ENCODE measurements around the gene ACP7. TPM values are rescaled to one million over a fixed set of nuclear protein-coding genes. Genes with fewer than 3 reads are reported as not detected.

The ACP7 gene, protein sequence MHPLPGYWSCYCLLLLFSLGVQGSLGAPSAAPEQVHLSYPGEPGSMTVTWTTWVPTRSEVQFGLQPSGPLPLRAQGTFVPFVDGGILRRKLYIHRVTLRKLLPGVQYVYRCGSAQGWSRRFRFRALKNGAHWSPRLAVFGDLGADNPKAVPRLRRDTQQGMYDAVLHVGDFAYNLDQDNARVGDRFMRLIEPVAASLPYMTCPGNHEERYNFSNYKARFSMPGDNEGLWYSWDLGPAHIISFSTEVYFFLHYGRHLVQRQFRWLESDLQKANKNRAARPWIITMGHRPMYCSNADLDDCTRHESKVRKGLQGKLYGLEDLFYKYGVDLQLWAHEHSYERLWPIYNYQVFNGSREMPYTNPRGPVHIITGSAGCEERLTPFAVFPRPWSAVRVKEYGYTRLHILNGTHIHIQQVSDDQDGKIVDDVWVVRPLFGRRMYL
- not detected for total RNA-seq

GRCh38 chr19:39083983-39084731 lies at the start of gene ACP7:
ACP7 (plus strand) TSS chr19:39084368; CDS start chr19:39085270, 902 bp downstream.
- peaks cover 56% of the 10 kb centered on the region for H3K27me3 Mint-ChIP-seq
- no peak within 1 kb of the TSS for H3K27ac Mint-ChIP-seq
- H3K4me3 Mint-ChIP-seq, result peak within 1 kb of the TSS; percentile 67
- H3K9me3 Mint-ChIP-seq, result no peaks in the 10 kb centered on the region
- H3K36me3 Mint-ChIP-seq, result no peaks in the 10 kb centered on the region
- peak; percentile 28 for DNase-seq
- H3K4me1 Mint-ChIP-seq, result peaks cover 11% of the 10 kb centered on the region

DNA sequence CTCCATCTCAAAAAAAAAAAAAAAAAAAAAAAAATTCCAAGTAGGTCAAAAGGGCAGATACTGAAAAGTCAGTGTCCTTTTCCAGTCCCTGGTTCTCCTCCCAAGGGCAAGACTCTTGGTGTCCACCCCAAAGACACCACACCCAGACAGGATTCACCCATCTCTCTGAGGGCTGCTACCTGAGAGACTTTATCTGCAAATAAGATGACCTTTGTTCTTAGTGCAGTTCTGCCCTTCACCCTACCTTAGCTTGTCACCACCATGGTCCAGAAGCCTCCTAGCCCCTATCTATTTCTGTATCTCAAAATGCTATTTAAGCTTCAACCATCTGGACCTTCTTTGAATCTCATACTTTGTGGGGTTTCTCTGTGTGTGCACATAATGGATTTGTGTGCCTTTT lies 47.6 kb upstream of the ACP7 start:
- H3K36me3 Mint-ChIP-seq, result no peaks in the 10 kb centered on the region
- H3K4me1 Mint-ChIP-seq, result peaks cover 2% of the 10 kb centered on the region
- no peak for DNase-seq
- peaks cover 2% of the 10 kb centered on the region for H3K9me3 Mint-ChIP-seq
- H3K4me3 Mint-ChIP-seq, result no peak overlapping the region
- no peak overlapping the region for H3K27ac Mint-ChIP-seq
- peaks cover 41% of the 10 kb centered on the region for H3K27me3 Mint-ChIP-seq

DNA sequence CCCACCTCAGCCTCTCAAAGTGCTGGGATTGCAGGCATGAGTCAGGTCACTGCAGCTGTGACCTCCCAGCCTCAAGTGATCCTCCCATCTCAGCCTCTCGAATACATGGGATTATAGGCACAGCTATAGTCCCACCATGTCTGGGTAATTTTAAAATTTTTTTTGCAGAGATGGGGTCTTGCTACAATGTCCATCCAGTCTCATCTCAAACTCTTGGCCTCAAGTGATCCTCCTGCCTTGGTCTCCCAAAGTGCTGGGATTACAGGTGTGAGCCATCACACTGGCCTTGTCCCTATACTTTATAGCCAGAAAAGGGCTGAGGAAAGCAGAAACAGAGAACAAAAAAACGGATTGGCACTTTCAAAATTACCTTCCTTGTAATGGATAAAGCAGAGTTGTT lies 47.0 kb upstream of the ACP7 start:
- peaks cover 2% of the 10 kb centered on the region for H3K4me1 Mint-ChIP-seq
- peaks cover 39% of the 10 kb centered on the region for H3K27me3 Mint-ChIP-seq
- no peak for DNase-seq
- H3K36me3 Mint-ChIP-seq, result no peaks in the 10 kb centered on the region
- H3K9me3 Mint-ChIP-seq, result peaks cover 2% of the 10 kb centered on the region
- no peak overlapping the region for H3K27ac Mint-ChIP-seq
- no peak overlapping the region for H3K4me3 Mint-ChIP-seq

GRCh38 chr19:39038098-39038497 lies 46.1 kb upstream of the ACP7 start:
- Mint-ChIP-seq H3K4me1 (no peaks in the 10 kb centered on the region), H3K4me3 (no peak overlapping the region), H3K9me3 (peaks cover 2% of the 10 kb centered on the region), H3K36me3 (no peaks in the 10 kb centered on the region), H3K27ac (no peak overlapping the region), H3K27me3 (peaks cover 30% of the 10 kb centered on the region)
- DNase-seq, result no peak

- Mint-ChIP-seq H3K27me3 (peaks cover 5% of the 10 kb centered on the region), H3K4me3 (no peak overlapping the region), H3K36me3 (no peaks in the 10 kb centered on the region), H3K4me1 (peaks cover 5% of the 10 kb centered on the region), H3K27ac (no peak overlapping the region), H3K9me3 (peaks cover 4% of the 10 kb centered on the region)
- no peak for DNase-seq
These were observed 38.7 kb upstream of the ACP7 start for GRCh38 chr19:39045506-39045905.

- DNase-seq, result no peak
- Mint-ChIP-seq H3K36me3 (no peaks in the 10 kb centered on the region), H3K27me3 (peaks cover 5% of the 10 kb centered on the region), H3K9me3 (peaks cover 3% of the 10 kb centered on the region), H3K4me3 (no peak overlapping the region), H3K27ac (no peak overlapping the region), H3K4me1 (peaks cover 5% of the 10 kb centered on the region)
These were observed 37.9 kb upstream of the ACP7 start for GRCh38 chr19:39046037-39046821.

DNA sequence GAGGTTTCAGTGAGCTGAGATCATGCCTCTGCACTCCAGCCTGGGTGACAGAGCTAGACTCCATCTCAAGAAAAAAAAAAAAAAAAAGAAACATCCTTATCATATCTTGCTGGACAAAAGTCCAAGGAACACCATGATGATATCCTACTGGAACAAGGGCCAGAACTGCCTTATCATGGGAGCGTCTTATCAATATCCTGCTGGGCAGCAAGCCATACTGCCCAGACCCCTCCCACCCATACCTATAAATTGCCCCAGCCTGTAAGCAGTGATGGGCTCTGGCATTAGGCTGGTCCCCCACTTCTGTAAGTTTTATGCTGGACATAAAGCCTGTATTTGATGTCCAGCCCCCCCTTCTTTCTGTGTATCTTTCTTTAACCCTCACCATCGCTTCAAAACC lies 37.1 kb upstream of the ACP7 start:
- H3K4me3 Mint-ChIP-seq, result no peak overlapping the region
- no peaks in the 10 kb centered on the region for H3K36me3 Mint-ChIP-seq
- H3K27me3 Mint-ChIP-seq, result peaks cover 5% of the 10 kb centered on the region
- H3K27ac Mint-ChIP-seq, result no peak overlapping the region
- no peak for DNase-seq
- peaks cover 5% of the 10 kb centered on the region for H3K4me1 Mint-ChIP-seq
- H3K9me3 Mint-ChIP-seq, result peaks cover 3% of the 10 kb centered on the region

DNA sequence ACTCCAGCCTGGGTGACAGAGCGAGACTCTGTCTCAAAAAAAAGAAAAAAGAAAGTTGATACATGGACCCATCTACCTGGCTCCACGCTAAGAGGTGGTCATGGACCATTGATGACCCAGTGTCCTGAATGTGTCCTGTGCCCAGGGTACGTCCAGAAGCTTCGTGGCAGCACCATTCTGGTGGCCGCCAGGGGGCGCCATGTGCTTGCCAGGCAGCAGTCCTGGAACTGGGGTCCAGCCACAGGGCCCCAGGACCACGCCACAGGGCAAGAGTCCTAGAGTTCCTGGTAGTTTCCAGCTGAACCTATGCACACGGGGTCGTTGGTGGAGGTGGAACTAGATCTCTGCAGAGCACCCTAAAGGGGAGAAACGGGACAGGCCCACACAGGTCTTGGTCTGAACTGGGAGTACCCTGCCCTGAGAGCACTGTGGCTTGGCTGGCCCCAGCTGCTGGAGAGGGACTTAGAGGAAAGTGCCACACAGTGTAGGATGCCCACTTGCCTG lies 31.9 kb upstream of the ACP7 start:
- Mint-ChIP-seq H3K36me3 (no peaks in the 10 kb centered on the region), H3K9me3 (no peaks in the 10 kb centered on the region), H3K4me3 (no peak overlapping the region), H3K27ac (no peak overlapping the region), H3K4me1 (peaks cover 2% of the 10 kb centered on the region), H3K27me3 (peaks cover 4% of the 10 kb centered on the region)
- DNase-seq, result peak; percentile 65

DNA sequence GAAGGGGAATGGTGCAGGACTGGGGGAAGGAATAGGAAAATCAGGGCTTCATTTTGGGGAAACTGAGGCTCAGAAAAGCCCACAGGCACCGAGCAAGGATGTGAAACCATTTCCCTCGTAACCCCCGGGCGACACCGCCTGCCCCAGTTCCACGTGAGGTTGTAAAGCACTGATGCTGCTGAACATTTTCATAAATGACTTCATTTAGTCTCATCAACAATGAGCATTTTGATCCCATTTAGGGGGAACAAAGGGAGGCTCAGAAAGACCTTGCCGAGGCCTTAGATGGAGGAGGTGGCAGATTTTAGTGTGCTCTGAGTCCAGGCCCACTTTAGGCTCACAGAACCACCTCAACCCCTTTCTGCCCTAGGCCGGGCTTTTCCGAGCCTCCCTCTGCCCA lies 31.3 kb upstream of the ACP7 start:
- Mint-ChIP-seq H3K27me3 (no peaks in the 10 kb centered on the region), H3K27ac (no peak overlapping the region)

GRCh38 chr19:39053276-39054090 lies 30.7 kb upstream of the ACP7 start:
- H3K36me3 Mint-ChIP-seq, result no peaks in the 10 kb centered on the region
- no peak for DNase-seq
- H3K9me3 Mint-ChIP-seq, result no peaks in the 10 kb centered on the region
- H3K4me3 Mint-ChIP-seq, result no peak overlapping the region
- H3K27ac Mint-ChIP-seq, result no peak overlapping the region
- H3K27me3 Mint-ChIP-seq, result no peaks in the 10 kb centered on the region
- peaks cover 2% of the 10 kb centered on the region for H3K4me1 Mint-ChIP-seq

More for the DNA sequence above, 31.3 kb upstream of the ACP7 start:
- H3K9me3 Mint-ChIP-seq, result no peaks in the 10 kb centered on the region
- no peak overlapping the region for H3K4me3 Mint-ChIP-seq
- DNase-seq, result no peak
- peaks cover 2% of the 10 kb centered on the region for H3K4me1 Mint-ChIP-seq
- no peaks in the 10 kb centered on the region for H3K36me3 Mint-ChIP-seq

GRCh38 chr19:39054091-39054470 lies 30.1 kb upstream of the ACP7 start:
- Mint-ChIP-seq H3K27ac (no peak overlapping the region), H3K4me3 (no peak overlapping the region), H3K27me3 (no peaks in the 10 kb centered on the region)

GRCh38 chr19:39057615-39058014 lies 26.6 kb upstream of the ACP7 start:
- Mint-ChIP-seq H3K27ac (no peak overlapping the region), H3K4me3 (no peak overlapping the region), H3K27me3 (no peaks in the 10 kb centered on the region)

More at GRCh38 chr19:39054091-39054470, 30.1 kb upstream of the ACP7 start:
- Mint-ChIP-seq H3K9me3 (no peaks in the 10 kb centered on the region), H3K36me3 (no peaks in the 10 kb centered on the region), H3K4me1 (peaks cover 2% of the 10 kb centered on the region)
- no peak for DNase-seq

DNA sequence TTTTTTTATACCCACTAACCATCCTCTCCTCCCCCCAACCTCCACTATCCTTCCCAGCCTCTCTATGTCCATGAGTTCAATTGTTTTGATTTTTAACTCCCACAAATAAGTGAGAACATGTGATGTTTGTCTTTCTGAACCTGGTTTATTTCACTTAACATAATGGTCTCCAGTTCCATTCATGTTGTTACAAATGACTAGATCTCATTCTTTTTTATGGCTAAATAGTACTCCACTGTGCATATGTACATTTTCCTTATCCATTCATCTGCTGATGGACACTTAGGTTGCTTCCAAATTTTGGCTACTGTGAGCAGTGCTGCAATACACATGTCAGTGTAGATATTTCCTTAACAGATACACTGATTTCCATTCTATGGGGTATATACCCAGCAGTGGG lies 24.9 kb upstream of the ACP7 start:
- H3K27ac Mint-ChIP-seq, result no peak overlapping the region
- H3K36me3 Mint-ChIP-seq, result no peaks in the 10 kb centered on the region
- H3K4me1 Mint-ChIP-seq, result no peaks in the 10 kb centered on the region
- no peak overlapping the region for H3K4me3 Mint-ChIP-seq
- no peak for DNase-seq
- H3K9me3 Mint-ChIP-seq, result no peaks in the 10 kb centered on the region
- H3K27me3 Mint-ChIP-seq, result no peaks in the 10 kb centered on the region

More at GRCh38 chr19:39057615-39058014, 26.6 kb upstream of the ACP7 start:
- no peaks in the 10 kb centered on the region for H3K9me3 Mint-ChIP-seq
- no peaks in the 10 kb centered on the region for H3K36me3 Mint-ChIP-seq
- no peak for DNase-seq
- no peaks in the 10 kb centered on the region for H3K4me1 Mint-ChIP-seq

- no peak for DNase-seq
- Mint-ChIP-seq H3K27me3 (no peaks in the 10 kb centered on the region), H3K4me1 (no peaks in the 10 kb centered on the region), H3K36me3 (no peaks in the 10 kb centered on the region), H3K27ac (no peak overlapping the region), H3K4me3 (no peak overlapping the region), H3K9me3 (no peaks in the 10 kb centered on the region)
These were observed 24.0 kb upstream of the ACP7 start for GRCh38 chr19:39060171-39060570.
